GM12872 (cell line): ENCODE measurements around the gene FSIP2.

Experiments used
- TF ChIP-seq, protein P1 (sequence below): IDR thresholded peaks from 3 replicates; pipeline ENCODE4 v1.5.1; 2011; ENCODE audit warnings: low read depth, mild to moderate bottlenecking, low read length, moderate library complexity; ENCODE audit not compliant: insufficient read depth

Gene FSIP2

DNA sequence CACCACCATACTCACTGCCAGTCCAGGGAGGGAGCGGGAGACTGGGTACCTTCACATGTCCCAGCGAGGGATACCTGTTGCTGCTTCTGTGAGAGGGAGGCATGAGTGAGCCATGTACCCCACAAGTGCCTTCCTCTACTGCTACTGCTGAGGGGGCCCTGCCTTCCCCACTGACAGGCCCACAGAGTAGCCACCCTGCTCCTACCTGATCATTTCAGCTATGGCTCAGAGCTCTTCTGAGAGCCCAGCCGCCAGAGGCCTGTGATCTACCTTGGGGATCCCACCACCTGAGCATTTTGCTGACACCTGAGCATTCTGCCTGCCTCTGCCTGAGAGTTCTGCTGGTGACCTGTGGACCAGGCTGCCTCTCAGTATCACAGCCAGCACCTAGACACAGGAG lies 137.6 kb downstream of the FSIP2 start:
- TF ChIP-seq, protein P1, sequence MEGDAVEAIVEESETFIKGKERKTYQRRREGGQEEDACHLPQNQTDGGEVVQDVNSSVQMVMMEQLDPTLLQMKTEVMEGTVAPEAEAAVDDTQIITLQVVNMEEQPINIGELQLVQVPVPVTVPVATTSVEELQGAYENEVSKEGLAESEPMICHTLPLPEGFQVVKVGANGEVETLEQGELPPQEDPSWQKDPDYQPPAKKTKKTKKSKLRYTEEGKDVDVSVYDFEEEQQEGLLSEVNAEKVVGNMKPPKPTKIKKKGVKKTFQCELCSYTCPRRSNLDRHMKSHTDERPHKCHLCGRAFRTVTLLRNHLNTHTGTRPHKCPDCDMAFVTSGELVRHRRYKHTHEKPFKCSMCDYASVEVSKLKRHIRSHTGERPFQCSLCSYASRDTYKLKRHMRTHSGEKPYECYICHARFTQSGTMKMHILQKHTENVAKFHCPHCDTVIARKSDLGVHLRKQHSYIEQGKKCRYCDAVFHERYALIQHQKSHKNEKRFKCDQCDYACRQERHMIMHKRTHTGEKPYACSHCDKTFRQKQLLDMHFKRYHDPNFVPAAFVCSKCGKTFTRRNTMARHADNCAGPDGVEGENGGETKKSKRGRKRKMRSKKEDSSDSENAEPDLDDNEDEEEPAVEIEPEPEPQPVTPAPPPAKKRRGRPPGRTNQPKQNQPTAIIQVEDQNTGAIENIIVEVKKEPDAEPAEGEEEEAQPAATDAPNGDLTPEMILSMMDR = no peak

- TF ChIP-seq, protein P1 = no peak
These were observed 141.8 kb downstream of the FSIP2 start for GRCh38 chr2:185880396-185880795.
